Activated CD4-positive, CD25-positive, alpha-beta regulatory T cell (primary cell): Measurements from ENCODE around the gene IGDCC3.
A peak's percentile ranks its signal among the peaks of the same experiment; 100 is the strongest.
"Not testable (repeated sequence)": the region's sequence is repeated elsewhere in the genome, so short reads cannot be mapped to it uniquely, and the experiment has no call there.

Experiments used
- DNase-seq, 4 experiments: peaks; one replicate each; lab custom pipeline; 2025; lab: John Stamatoyannopoulos, UW

Gene IGDCC3

DNA sequence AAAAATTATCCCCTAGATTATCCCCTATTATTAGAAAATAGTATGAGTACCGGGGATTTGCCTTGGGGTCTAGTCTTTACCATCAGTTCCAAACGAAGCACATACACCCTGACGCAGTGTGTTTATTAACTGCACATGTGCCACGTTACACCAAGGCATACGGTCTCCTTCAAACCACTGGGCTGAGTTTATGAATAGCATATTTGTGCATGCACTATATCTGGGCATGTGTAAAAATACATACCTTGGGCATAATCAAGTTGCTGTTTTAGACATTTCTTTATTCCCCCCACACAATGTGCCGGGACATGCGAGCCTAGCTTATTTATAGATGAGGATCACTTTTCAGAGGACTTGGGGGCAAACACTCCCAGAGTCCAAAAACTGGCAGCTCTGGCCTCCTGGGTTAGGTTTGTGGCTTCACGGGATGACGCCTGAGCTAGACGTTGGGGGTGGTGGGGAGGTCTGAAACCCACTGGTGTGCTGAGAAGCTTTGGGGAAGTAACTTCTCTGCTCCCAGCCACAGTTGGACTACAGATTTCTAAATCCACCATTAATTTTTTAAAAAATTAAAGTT lies 28.7 kb upstream of the IGDCC3 start:
- no peak for DNase-seq

DNA sequence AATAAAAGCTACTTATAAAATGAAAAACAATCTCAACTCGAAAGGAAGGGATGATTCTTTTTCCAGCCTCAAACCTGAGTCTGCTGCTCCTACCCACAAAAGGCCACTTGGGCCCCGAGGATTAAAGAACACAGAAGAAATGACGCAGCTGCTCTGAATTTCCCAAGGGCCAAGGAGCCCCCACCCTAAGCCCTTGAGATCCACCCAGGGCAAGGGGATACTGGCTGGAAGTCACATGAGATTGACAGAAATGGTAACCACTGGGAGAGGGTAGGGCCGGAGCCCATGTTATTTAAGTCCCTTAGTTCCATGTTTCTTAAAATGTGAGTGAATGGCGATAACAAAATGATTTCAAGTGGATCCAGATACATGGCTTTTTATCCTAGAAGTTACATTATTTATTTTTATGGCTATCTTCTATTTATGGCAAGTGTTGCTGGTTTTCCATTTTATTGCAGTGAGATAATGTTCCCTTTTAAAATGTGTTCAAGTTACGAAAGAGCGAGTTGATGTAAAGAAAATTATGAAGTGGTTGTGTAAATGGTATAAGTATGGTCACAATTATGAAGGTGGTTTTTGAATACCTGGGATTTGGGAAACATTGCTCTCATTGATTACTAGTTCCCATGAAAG lies 28.1 kb upstream of the IGDCC3 start:
- no peak for DNase-seq

DNA sequence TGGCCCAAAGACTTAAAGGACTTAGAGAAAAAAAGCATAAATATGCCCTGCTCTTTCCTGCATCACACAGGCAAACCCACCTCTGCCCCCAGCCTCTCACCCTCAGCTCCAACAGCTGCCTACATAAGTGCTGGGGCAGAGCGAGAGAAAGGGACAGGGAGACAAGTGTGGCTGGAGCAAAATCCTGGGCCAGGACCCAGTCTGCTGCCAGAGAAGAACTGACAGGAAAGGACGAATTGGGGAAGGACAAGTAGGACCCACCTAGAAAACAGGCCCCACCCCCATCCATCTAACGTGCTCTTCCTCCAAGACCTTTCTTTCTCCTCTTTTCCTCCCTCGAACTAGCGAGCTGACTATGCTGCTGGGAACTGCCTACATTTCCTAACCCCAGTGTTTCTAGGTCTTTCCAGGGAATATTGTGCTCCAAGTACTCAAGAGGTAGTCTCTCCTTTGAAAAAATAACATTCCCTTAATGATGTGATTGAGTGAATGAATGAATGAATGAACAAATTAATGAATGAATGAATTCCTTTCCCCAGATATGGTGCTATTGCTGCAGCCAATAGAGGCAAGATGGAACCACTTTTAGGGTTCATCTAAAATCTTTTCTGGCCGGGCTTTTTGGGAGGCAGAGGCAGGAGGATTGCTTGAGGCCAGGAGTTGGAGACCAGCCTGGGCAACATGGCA lies 26.5 kb upstream of the IGDCC3 start:
- DNase-seq, result no peak

DNA sequence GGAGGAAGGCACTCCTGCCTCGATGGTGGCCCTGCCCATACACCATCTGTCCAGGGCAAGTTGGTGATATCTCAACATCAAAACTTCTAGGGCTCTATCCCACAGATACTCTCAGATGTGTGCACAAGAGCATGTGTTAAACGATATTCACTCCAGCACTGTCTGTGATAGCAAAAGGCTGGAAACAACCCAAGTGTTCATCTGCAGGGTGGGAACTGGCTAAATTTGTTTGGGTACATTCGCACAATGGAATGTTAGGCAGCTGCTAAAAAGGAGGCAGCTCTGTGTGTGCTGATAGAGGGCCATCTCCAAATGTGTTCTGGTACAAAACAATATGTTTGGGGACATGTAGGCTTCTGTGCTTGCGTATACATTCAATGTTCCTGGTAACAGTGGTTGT lies 25.2 kb upstream of the IGDCC3 start:
- DNase-seq, result no peak

DNA sequence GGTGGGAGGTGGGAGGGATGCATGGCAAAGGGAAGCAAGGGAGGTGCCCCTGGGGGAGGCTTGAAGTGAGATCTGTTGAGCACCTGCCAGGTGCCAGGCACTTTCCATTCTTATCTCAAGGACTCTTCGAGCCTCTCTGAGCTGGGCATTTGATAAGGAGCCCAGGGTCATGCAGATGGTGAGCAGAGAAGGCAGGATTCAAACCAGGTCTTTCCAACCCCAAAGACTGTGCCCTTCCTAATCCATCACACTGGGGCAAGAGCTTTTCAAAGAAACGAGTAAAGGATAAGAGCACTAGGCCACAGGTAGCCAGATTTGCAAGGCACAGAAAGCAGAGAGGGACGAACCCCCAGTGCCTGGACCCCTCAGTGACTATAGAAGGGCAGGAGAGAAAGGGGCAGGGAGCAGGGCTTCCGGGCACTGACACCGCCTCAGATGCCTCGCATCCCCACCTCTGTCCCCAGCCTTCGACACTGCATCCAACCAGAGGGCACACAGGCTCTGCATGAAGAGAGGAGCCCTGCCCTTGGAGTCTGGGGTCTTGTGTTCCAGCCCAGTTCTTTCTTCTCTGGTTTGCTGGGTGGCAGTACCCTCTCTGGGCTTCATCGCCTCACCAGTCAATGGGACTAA lies 23.9 kb upstream of the IGDCC3 start:
- DNase-seq, result no peak

DNA sequence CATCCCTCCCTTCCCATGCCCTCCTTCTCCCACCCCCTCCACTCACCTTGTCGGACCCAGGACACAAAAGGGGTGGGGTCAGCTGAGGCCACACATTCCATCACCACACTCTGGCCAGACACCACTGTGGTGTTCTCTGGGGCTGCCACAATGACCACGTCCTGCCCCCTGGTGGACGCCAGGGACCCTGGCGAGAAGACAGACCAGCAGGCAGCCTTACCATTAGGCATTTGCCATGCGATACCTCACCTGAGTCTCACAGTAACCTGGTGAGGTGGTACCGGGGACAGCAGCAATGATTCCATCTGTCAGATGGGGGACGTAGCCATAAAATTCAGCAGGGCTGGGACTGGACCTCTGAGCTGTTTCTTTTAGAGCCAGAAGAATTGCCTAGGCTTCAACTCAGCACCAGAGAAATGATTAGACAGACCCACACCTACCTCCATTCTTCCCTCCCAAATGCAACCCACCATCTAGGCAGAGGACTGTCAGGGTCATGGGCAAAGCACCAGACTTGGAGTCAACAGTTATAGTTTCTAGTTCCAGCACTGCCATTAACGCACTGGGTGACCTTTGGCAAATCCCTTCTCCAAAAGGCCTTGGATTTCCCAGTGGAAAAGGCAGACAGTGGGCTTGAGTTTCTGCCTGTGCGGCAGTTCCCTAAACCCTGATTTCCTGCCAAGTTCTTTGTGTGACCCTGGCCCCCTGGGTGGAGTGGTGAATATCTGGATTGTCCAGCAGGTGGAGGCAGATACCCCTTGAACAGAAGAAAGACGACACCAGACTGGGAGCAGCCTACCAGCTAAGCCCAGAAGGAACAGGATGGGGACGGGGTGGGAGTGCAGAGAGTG lies 23.2 kb upstream of the IGDCC3 start:
- DNase-seq, result peak in 1 of 4 experiments; percentile 34

DNA sequence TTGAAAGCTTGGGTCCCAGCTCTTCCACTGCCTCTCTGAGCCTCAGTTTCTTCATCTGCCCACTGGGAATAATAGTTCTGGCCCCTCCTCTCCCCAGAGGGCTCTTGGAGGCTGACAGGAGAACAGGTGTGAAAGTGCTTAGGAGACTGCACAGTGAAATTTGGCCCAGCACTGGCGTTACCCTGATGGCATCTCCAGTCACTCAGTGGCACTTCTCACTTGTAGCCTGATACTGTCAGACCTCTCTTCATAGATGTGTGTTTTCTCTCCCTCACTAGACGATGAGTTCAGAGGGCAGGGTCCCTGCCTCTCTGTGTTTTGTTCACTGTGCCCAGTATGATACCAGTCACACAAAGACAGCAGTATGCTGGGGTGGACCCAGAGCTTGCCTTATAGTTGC lies 22.2 kb upstream of the IGDCC3 start:
- no peak for DNase-seq

DNA sequence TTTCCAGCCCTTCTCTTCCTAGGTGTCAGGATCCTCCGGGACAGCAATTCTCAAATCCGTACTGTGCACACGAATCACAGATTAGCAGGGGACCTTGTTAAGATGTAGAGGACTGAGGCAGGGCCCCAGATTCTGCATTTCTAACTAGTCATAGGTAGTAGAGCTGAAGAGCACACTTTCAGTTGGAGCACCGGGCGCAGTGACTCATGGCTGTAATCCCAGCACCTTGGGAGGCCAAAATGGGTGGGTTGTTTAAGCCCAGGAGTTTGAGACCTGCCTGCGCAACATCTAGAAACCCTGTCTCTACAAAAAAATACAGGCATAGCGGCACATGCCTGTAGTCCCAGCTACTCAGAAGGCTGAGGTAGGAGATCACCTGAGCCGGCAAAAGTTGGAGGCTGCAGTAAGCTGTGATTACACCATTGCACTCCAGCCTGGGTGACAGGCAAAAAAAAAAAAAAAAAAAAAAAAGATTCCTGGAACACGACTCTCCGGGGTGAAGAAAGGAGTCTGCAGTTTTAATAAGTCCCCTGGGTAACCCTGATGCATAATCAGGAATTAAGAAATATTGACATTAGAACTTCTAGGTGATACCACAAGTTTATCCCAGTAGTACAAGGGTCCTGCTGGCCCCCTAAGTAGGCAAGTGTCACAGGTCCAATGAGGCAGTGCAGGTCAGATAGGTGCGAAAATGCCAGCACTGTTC lies 21.4 kb upstream of the IGDCC3 start:
- DNase-seq, result no peak

DNA sequence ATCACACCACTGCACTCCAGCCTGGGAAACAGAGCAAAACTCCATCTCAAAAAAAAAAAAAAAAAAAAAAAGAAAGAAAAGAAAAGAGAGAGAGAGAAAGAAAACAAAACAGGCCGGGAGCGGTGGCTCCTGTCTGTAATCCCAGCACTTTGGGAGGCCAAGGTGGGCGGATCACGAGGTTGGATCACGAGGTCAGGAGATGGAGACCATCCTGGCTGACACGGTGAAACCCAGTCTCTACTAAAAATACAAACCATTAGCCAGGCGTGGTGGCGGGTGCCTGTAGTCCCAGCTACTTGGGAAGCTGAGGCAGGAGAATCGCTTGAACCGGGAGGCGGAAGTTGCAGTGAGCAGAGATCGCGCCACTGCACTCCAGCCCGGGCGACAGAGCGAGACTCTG lies 20.7 kb upstream of the IGDCC3 start:
- not testable (repeated sequence) for DNase-seq

DNA sequence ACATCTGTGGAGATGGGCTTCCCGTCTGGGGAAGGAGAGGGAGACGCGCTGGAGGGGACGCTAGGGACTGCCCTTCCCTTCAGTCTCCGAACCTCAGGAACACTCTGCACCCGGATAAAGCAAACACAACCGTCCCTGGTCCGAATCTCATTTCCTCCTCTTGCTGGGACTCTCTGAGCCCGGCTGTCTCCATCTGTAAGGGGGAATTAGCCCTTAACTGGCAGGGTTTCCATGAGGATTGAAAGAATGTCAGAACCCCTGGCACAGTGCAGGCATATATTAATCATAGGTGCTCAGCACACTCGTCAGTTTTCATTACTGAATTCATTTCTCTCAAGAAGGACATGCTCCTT lies 19.1 kb upstream of the IGDCC3 start:
- DNase-seq, result no peak

DNA sequence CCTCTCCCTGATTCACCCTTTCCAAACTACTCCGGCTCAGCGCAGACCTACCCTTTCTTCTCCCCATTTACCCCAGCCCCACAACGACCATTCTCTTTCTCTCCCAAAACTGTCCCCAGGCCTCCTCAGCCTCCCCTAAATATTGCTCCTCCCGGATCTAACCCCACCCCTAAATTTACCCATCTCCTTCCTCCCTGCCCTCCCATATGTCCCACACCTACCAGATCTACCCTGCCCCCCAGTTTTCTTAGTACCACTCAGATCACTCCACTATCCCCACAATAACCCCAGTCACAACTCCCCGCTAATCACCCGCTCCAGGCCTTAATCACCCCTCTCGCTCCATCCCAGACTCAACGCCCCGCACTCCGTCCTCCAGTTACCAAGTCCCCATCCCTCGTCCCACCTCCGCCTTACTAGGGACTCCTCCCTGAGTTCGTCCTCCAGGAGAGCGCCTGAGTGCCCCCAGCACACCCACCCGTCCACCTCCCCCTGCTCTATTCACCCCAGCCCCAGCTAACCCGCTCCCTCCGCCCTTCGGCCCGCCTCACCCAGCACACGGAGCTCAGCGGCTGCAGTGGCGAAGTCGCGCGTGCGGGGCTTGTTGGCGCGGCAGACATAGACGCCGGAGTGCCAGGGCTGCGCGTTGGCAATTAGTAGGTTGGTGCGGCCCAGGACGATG lies 18.6 kb upstream of the IGDCC3 start:
- DNase-seq, result no peak

DNA sequence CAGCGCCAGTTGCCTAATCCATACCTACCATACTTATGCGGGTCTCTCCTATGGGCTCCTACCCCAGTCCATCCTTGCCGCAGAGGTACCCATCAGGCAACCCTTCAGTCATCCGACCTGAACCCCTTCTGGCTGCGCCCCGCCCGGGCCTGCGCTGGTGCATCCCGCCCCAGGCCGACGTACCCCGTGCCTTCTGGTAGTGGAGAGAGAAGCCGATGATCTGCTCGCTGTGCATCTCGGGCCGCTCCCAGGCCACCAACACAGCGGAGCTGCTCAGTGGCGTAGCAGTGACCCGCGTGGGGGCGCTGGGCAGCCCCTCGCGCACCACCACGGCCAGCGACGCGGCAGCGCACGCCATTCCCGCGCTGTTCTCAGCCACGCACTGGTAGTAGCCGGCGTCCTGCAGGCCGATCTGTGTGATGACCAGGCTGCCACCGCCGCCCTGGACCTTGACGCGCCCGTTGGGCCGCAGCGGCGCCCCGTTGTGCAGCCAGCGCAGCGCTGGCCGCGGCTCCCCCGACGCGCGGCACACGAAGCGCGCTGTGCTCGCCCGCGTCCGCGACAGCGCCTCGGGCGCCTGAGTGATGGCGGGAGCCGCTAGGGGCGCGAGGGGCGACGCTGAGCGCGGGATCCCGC lies 17.9 kb upstream of the IGDCC3 start:
- no peak for DNase-seq

DNA sequence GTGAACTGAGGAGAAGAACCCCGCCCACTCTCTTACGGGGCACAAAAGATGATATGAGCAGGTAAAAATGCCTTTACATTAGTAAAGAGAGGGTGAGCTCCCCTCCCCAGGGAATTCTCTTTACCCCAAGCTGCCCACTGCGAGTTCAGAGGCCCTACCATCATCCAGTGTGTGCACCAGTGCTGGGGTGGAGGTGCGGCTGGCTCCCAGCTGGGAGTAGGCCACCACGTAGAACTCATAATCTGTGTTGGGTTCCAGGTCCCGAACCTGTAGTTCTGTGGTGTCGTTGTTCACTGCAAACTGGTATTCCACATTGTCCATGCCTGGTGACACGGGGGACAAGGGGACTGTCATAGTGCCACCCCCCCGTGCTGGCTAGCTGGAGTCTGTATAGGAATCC lies 17.1 kb upstream of the IGDCC3 start:
- DNase-seq, result no peak

DNA sequence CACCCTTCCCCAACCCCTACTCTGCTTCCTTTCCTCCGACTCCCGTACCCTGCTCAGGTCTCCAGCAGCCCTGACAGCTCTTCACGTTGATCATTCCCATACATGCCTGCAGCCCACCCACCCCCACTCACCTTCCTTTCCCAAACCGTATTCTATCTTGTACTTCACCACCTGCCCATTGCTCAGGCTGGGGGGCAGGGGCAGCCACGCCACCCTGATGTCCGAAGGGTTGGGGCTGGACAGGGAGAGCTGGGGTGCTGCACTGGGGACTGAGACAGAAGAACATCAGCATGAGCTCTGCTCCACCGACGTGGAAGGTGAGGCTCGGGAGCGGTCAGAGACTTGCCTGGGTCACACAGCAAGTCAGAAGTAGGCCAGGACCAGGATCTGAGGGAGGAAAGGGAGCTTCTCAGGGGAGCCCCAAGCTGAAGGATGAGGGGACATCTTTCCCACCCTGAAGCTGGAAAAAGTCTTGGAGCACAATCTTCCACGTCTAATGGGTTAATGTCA lies 16.5 kb upstream of the IGDCC3 start:
- no peak for DNase-seq

DNA sequence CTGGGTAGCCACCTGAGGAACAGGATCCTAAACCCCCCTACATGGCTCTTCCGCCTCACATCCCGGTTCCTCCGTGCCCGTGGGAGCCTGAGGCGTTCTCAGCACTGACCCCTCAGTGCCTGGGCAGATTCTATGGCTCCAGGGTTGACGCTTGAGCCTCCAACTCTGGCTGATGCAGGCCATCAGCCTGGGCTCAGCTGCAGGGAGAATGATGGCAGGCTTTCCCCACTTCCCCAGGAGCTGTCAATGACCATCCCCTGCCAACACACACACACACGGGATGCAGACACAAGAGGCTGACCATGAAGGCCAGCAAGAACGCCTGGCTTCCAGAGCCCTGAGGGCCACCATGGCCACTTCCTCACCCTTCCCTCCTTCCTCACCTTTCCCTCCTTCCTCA lies 15.8 kb upstream of the IGDCC3 start:
- no peak for DNase-seq

DNA sequence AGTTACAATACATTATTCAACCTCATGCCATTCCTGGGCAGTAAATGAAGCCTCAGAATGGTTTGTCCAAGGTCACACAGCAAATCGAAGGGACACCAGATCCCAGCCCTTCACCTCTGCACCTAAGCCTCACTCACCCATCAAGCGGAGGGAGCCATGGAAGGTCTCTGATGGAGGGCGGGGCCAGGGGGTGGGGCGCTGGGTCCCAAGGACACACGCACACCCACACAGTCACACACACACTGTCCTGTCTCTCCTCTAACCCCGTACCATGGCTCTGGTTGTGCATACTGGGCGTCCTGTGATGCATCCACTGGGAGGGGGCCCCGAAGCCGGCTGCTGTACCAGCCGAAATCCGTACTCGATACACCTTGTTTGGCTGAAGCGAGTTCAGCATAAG lies 15.3 kb upstream of the IGDCC3 start:
- no peak for DNase-seq

DNA sequence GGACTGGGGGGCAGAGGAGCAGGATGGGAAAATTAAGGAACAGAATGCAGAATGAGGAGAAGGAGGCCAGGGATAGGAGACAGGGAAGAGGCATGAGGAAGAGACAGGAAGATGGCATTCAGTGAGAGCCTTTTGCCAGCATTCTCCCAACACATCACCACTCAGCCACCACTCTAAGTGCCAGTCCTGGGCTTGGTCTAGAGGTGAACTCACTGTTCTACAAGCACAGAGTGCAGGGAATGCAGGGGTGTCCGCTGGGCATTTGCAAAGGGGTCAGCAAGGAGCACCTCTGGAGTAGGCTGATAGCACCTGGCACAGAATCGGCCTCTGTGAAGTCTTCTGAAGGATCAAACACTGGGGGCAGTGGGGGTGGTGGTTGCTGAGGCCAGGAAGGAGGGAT lies 14.6 kb upstream of the IGDCC3 start:
- no peak for DNase-seq

DNA sequence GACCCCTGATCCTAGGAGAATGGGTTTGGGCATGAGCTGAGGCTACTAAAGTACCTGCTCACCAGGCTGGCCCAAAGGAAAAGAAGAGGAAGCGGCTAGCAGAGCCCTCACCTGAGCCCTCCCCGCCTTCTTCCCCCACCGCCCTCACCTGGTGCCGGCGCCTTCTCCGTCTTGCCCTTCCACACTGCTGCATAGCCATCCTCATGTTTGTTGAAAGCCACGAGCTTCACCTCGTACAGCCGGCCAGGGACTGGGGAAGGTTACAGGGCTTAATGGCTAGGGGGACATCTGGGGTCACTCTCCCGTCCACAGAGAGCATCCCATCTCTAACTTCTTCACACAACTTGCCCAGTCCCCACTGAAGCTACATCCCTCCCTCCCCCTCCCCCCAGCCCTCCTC lies 13.9 kb upstream of the IGDCC3 start:
- no peak for DNase-seq

DNA sequence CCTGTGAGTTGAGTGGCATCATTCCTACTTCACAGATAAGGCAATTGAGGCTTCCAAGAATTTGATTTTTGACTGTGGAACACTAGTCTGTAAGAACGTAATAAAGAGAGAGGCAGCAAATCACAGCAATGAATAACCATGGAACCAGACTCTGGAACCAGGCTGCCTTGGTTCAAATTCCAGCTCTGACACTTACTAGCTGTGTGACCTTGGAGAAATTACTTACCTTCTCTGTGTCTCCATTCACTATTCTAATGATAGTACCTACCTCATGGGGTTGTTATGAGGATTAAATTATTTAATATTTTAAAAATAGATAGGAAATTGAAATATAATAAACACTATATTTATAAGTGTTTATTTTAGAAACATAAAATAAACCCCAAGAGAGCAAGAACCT lies 12.6 kb upstream of the IGDCC3 start:
- no peak for DNase-seq

DNA sequence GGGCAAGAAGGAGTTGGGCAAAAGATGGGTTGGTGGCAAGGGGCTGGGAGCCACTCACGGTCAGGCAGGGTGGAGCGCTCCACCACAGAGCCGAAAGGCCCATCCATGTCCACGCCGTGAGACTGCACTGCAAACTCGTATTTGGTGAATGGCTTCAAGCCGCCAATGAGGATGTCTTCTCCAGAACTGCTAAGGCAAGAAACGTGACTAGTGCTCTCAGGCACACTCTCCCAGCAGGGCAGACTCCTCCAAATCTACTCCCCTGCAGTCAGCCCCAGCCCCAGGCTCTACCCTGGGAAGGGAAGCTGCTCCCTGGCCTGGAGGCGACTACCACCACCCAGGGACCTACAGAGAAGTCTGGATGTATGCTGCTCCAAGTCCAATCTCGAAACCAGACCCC lies 11.4 kb upstream of the IGDCC3 start:
- DNase-seq, result no peak
